Trophoblast cell (in vitro differentiated cells and primary cell): ENCODE measurements around the gene RASSF5.

Source experiments
- DNase-seq, 2 donors: peaks; one replicate each; pipeline ENCODE4 v3.0.0-alpha.2; 2016
- H2AFZ ChIP-seq: 2 replicates; pipeline ENCODE4 v1.6.1; 2013; ENCODE audit warnings: low read length, moderate library complexity, mild to moderate bottlenecking; ENCODE audit not compliant: insufficient read depth, poor library complexity
- H2AK5ac ChIP-seq: 2 replicates; pipeline ENCODE4 v1.6.1; 2013; ENCODE audit warnings: mild to moderate bottlenecking, low read length
- H2BK120ac ChIP-seq: 2 replicates; pipeline ENCODE4 v1.6.1; 2013; ENCODE audit warnings: low read length, mild to moderate bottlenecking, moderate library complexity; ENCODE audit not compliant: insufficient read depth, poor library complexity
- H2BK12ac ChIP-seq: 2 replicates; pipeline ENCODE4 v1.6.1; 2013; ENCODE audit warnings: mild to moderate bottlenecking, low read length, moderate library complexity
- H2BK5ac ChIP-seq: 2 replicates; pipeline ENCODE4 v1.6.1; 2013; ENCODE audit warnings: low read length, low read depth, moderate library complexity, mild to moderate bottlenecking; ENCODE audit not compliant: poor library complexity
- H3K14ac ChIP-seq: 2 replicates; pipeline ENCODE4 v1.6.1; 2013; ENCODE audit warnings: mild to moderate bottlenecking, low read length
- H3K18ac ChIP-seq: 2 replicates; pipeline ENCODE4 v1.6.1; 2013; ENCODE audit warnings: mild to moderate bottlenecking, low read length
- H3K23ac ChIP-seq: 2 replicates; pipeline ENCODE4 v1.6.1; 2013; ENCODE audit warnings: low read length
- H3K27ac ChIP-seq: 2 replicates; pipeline ENCODE4 v1.5.1; 2013; ENCODE audit warnings: low read depth, mild to moderate bottlenecking, inconsistent platforms, low read length, moderate library complexity
- H3K27me3 ChIP-seq: 2 replicates; pipeline ENCODE4 v1.6.1; 2013; ENCODE audit warnings: inconsistent platforms, mild to moderate bottlenecking, low read length, moderate library complexity; ENCODE audit not compliant: insufficient read depth
- H3K36me3 ChIP-seq, 2 experiments: 1 replicate in 1 of 2; 2 replicates in 1 of 2; pipeline ENCODE4 v1.6.1; 2013; ENCODE audit warnings: low read length in 2 of 2, mild to moderate bottlenecking in 2 of 2, moderate library complexity in 1 of 2; ENCODE audit not compliant: insufficient read depth in 2 of 2, control insufficient read depth in 1 of 2
- H3K4ac ChIP-seq: 2 replicates; pipeline ENCODE4 v1.6.1; 2013; ENCODE audit warnings: low read depth, mild to moderate bottlenecking, low read length, moderate library complexity
- H3K4me1 ChIP-seq, 2 experiments: 1 replicate in 1 of 2; 2 replicates in 1 of 2; pipeline ENCODE4 v1.6.1; 2013; ENCODE audit warnings: low read length in 2 of 2, mild to moderate bottlenecking in 2 of 2, moderate library complexity in 1 of 2; ENCODE audit not compliant: insufficient read depth in 2 of 2, control insufficient read depth in 1 of 2
- H3K4me2 ChIP-seq: 2 replicates; pipeline ENCODE4 v1.6.1; 2013; ENCODE audit warnings: inconsistent platforms, mild to moderate bottlenecking, low read length, moderate library complexity
- H3K4me3 ChIP-seq: 2 replicates; pipeline ENCODE4 v1.5.1; 2013; ENCODE audit warnings: mild to moderate bottlenecking, low read depth, low read length, inconsistent platforms
- H3K79me1 ChIP-seq: one replicate; pipeline ENCODE4 v1.6.1; 2013; ENCODE audit warnings: low read length
- H3K79me2 ChIP-seq: 2 replicates; pipeline ENCODE4 v1.6.1; 2013; ENCODE audit warnings: low read length, mild to moderate bottlenecking; ENCODE audit not compliant: control insufficient read depth, insufficient read depth, poor library complexity
- H3K9ac ChIP-seq: 2 replicates; pipeline ENCODE4 v1.6.1; 2013; ENCODE audit warnings: mild to moderate bottlenecking, low read length
- H3K9me3 ChIP-seq: 2 replicates; pipeline ENCODE4 v1.6.1; 2013; ENCODE audit warnings: low read depth, mild to moderate bottlenecking, control low read depth, inconsistent platforms, low read length; ENCODE audit not compliant: insufficient read depth
- H4K12ac ChIP-seq: 2 replicates; pipeline ENCODE4 v1.6.1; 2013; ENCODE audit warnings: low read depth, mild to moderate bottlenecking, low read length, moderate library complexity
- H4K8ac ChIP-seq: 2 replicates; pipeline ENCODE4 v1.6.1; 2013; ENCODE audit warnings: low read depth, mild to moderate bottlenecking, low read length, moderate library complexity
- H4K91ac ChIP-seq: one replicate; pipeline ENCODE4 v1.6.1; 2013; ENCODE audit warnings: low read depth, mild to moderate bottlenecking, low read length, moderate library complexity
- WGBS: extraction: QIAGEN DNeasy Blood & Tissue Kit; methylation state at CpG from one replicate; pipeline ENCODE4 v1.1.7; 2013; ENCODE audit warnings: missing lambda C conversion rate; ENCODE audit not compliant: insufficient read length, insufficient coverage; ENCODE audit errors: extremely low coverage; 5-methylcytosine and 5-hydroxymethylcytosine counted together

Gene RASSF5

GRCh38 chr1:206583707-206584648 lies 76.6 kb downstream of the RASSF5 start:
- Histone ChIP-seq H3K9ac (no peak overlapping the region), H4K12ac (no peak overlapping the region), H3K9me3 (peaks cover 2% of the 10 kb centered on the region), H3K79me2 (no peaks in the 10 kb centered on the region), H3K27ac (no peak overlapping the region), H4K91ac (no peak overlapping the region), H3K36me3 (no peaks in the 10 kb centered on the region), H2BK120ac (no peak overlapping the region), H3K14ac (no peak overlapping the region), H3K4me2 (no peak overlapping the region), H2BK5ac (no peak overlapping the region), H3K27me3 (no peaks in the 10 kb centered on the region), H2BK12ac (no peak overlapping the region), H3K18ac (no peak overlapping the region), H2AFZ (no peak overlapping the region), H3K23ac (no peak overlapping the region), H3K4me3 (no peak overlapping the region), H3K4me1 (no peaks in the 10 kb centered on the region), H4K8ac (no peak overlapping the region), H2AK5ac (no peak overlapping the region), H3K79me1 (no peaks in the 10 kb centered on the region), H3K4ac (no peak overlapping the region)
- no CpG with 5 or more reads among the region's 16 CpGs for WGBS
- DNase-seq, result peak in 1 of 2 donors; percentile 66

DNA sequence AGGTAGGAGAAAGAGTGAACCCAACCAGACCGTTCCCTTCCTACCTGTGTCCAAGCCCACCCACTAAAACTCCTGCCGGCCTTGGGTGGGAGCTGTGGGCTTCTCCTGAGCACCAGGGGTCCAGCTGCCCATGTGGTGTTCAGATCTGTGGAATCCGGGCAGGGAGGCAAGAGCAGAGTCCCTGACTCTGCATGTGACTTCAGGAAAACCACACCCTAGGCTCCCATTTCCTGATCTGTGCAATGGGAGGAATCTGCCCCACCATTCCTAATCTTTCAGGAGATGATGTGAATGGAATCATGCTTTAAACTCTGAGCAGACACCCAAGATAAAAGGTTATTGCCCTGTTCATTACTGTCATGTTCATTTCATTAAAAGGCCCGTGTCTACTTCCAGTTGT lies 77.4 kb downstream of the RASSF5 start:
- Histone ChIP-seq H3K27ac (no peak overlapping the region), H3K23ac (no peak overlapping the region), H3K4me1 (no peaks in the 10 kb centered on the region), H3K14ac (no peak overlapping the region), H4K12ac (no peak overlapping the region), H3K9ac (no peak overlapping the region), H3K4ac (no peak overlapping the region), H2BK12ac (no peak overlapping the region), H2BK120ac (no peak overlapping the region), H2BK5ac (no peak overlapping the region), H4K8ac (no peak overlapping the region), H3K36me3 (no peaks in the 10 kb centered on the region), H3K79me2 (no peaks in the 10 kb centered on the region), H4K91ac (no peak overlapping the region), H3K9me3 (peaks cover 2% of the 10 kb centered on the region), H2AK5ac (no peak overlapping the region), H3K79me1 (no peaks in the 10 kb centered on the region), H2AFZ (no peak overlapping the region), H3K18ac (no peak overlapping the region), H3K4me2 (no peak overlapping the region), H3K27me3 (no peaks in the 10 kb centered on the region), H3K4me3 (no peak overlapping the region)
- WGBS, result no CpG with 5 or more reads among the region's 4 CpGs
- DNase-seq, result no peak

DNA sequence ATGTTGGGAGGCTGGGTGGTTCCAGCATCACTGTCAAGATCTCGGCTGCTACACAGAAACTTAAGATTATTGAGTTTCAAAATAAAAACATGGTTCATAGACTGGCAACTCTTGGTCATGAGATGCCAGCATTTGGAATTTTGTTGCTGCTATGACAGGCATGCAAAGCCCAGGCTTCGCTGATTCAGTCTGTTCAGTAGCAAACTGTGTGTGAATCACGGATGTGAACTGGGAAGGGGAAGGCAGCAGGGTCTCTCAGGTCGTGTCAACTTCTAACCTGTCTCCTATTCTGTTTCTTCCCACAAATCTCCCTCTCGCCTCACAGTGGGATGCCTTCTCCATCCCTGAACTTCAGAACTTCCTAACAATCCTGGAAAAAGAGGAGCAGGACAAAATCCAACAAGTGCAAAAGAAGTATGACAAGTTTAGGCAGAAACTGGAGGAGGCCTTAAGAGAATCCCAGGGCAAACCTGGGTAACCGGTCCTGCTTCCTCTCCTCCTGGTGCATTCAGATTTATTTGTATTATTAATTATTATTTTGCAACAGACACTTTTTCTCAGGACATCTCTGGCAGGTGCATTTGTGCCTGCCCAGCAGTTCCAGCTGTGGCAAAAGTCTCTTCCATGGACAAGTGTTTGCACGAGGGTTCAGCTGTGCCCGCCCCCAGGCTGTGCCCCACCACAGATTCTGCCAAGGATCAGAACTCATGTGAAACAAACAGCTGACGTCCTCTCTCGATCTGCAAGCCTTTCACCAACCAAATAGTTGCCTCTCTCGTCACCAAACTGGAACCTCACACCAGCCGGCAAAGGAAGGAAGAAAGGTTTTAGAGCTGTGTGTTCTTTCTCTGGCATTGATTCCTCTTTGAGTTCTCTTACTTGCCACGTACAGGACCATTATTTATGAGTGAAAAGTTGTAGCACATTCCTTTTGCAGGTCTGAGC lies 79.4 kb downstream of the RASSF5 start:
- Histone ChIP-seq H3K9ac (no peak overlapping the region), H3K4me3 (no peak overlapping the region), H3K4ac (no peak overlapping the region), H2BK5ac (no peak overlapping the region), H3K27ac (no peak overlapping the region), H3K4me1 (no peaks in the 10 kb centered on the region), H2BK120ac (no peak overlapping the region), H3K9me3 (peaks cover 2% of the 10 kb centered on the region), H4K12ac (no peak overlapping the region), H3K4me2 (no peak overlapping the region), H3K79me1 (no peaks in the 10 kb centered on the region), H3K79me2 (no peaks in the 10 kb centered on the region), H3K23ac (no peak overlapping the region), H3K36me3 (peaks cover 2% of the 10 kb centered on the region in 2 experiments), H3K14ac (no peak overlapping the region), H3K27me3 (no peaks in the 10 kb centered on the region), H3K18ac (no peak overlapping the region), H2AK5ac (no peak overlapping the region), H4K8ac (no peak overlapping the region), H2BK12ac (no peak overlapping the region), H4K91ac (no peak overlapping the region), H2AFZ (no peak overlapping the region)
- DNase-seq, result no peak
- no CpG with 5 or more reads among the region's 13 CpGs for WGBS

GRCh38 chr1:206587904-206588303 lies 80.6 kb downstream of the RASSF5 start:
- peaks cover 6 to 7% of the 10 kb centered on the region in 2 experiments for H3K36me3 ChIP-seq
- H4K8ac ChIP-seq, result no peak overlapping the region
- no peak overlapping the region for H2BK120ac ChIP-seq
- H3K23ac ChIP-seq, result no peak overlapping the region
- H3K18ac ChIP-seq, result no peak overlapping the region
- H2BK5ac ChIP-seq, result no peak overlapping the region
- no peak overlapping the region for H3K4me3 ChIP-seq
- DNase-seq, result no peak
- H2BK12ac ChIP-seq, result no peak overlapping the region
- no peak overlapping the region for H3K4ac ChIP-seq
- no peaks in the 10 kb centered on the region for H3K79me2 ChIP-seq
- no peak overlapping the region for H2AK5ac ChIP-seq
- no peaks in the 10 kb centered on the region for H3K4me1 ChIP-seq
- H4K91ac ChIP-seq, result no peak overlapping the region
- H2AFZ ChIP-seq, result no peak overlapping the region
- WGBS, result no CpG with 5 or more reads among the region's 14 CpGs
- H3K79me1 ChIP-seq, result no peaks in the 10 kb centered on the region
- H3K9ac ChIP-seq, result no peak overlapping the region
- no peak overlapping the region for H3K27ac ChIP-seq
- H3K9me3 ChIP-seq, result peaks cover 2% of the 10 kb centered on the region
- no peak overlapping the region for H3K4me2 ChIP-seq
- H4K12ac ChIP-seq, result no peak overlapping the region
- no peak overlapping the region for H3K14ac ChIP-seq
- no peaks in the 10 kb centered on the region for H3K27me3 ChIP-seq
